KOPT-K1 (cell line): Measurements from ENCODE around the gene MVD.

Experiments
- H3K27ac ChIP-seq: fragments of 200-600 bp; sonication (generic); 2 replicates; pipeline ENCODE4 v1.5.1; 2016; ENCODE audit warnings: antibody characterized with exemption, mild to moderate bottlenecking, low read depth, low read length; ENCODE audit not compliant: poor library complexity, severe bottlenecking
- H3K36me3 ChIP-seq: fragments of 200-600 bp; sonication (generic); 2 replicates; pipeline ENCODE4 v1.5.1; 2017; ENCODE audit warnings: antibody characterized with exemption, mild to moderate bottlenecking, low read length, moderate library complexity; ENCODE audit not compliant: insufficient read depth
- H3K9me3 ChIP-seq: fragments of 200-600 bp; sonication (generic); 2 replicates; pipeline ENCODE4 v1.5.1; 2017; ENCODE audit warnings: antibody characterized with exemption, low read length, mild to moderate bottlenecking; ENCODE audit not compliant: insufficient read depth, poor library complexity, severe bottlenecking

Gene MVD

DNA sequence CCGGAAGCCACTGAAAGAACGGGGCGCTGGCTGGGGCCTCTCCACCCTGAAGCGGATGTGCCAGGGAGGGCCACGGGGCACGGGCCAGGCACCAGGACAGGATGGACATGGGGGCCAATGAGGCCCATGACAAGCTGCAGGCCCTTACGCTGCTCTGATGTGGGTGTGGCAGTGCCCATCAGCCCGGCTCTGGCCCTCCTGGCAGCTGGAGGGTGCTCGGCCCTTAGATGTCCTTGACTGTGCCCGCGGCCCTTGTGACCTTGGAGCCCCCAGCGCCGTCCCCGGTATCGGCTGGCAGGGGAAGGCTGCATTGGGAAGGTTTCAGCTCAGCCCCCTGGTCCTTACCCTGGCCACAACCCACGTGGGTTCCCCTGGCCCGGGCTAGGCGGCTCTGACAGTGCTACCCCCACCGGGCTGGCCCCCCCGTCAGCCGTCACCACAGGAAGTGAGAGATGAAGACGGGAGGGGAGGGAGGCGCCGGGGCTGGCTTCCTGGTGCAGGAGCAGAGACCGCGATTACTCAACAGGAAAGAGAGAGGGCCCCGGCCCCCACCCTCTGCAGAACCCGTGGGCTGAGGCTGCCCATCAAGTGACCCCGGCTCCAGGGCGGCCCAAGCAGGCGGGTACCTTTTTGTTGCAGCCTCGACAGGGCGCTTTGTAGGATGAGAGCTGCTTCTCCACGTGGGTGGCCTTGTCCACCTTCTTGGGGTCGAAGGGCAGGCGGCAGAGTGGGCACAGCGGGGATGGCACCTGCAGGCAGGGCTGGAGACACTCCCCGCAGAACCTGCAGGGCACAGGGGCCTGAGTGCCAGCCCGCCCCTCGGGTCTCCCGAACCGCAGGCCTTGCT is 38.0 kb upstream of the MVD start:
- Histone ChIP-seq H3K9me3 (no peaks in the 10 kb centered on the region), H3K27ac (peak overlapping the region; percentile 90), H3K36me3 (peaks cover 38% of the 10 kb centered on the region)

DNA sequence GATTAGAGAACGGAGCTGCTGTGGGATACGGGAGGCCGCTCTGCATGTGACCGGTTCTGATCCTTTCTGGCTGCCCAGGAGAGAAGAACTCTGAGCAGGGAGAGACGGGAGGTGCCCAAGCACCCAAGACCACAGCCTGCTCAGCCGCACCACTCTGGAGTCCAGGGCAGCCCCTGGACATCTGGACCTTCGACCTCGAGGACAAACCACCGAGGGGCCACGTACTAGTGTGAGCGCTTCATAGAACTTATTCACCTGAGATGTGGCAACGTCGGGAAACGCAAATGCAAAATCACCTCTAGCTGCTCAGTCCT is 37.4 kb upstream of the MVD start:
- Histone ChIP-seq H3K9me3 (no peaks in the 10 kb centered on the region), H3K36me3 (peaks cover 41% of the 10 kb centered on the region), H3K27ac (peak overlapping the region; percentile 90)

DNA sequence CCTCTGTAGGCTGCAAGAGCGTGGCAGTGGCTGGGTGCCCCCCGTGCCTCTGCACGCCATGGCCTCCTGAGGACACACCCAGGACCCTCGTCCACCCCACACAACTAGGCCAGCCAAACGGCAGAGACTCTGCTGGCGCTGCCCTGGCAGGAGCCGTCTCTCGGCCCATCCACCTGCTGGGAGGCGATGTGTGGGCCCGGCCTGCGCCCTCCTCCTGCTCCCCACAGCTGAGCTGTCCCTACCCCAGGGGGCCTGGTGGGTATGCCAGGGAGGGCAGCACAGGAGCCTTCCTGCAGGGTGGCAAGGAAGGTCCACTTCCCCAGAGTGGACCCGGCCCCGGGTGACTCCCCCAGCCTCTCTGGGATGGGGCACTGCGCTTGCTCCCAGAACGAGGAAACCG is 36.3 kb upstream of the MVD start:
- Histone ChIP-seq H3K36me3 (peaks cover 41% of the 10 kb centered on the region), H3K27ac (no peak overlapping the region), H3K9me3 (no peaks in the 10 kb centered on the region)

DNA sequence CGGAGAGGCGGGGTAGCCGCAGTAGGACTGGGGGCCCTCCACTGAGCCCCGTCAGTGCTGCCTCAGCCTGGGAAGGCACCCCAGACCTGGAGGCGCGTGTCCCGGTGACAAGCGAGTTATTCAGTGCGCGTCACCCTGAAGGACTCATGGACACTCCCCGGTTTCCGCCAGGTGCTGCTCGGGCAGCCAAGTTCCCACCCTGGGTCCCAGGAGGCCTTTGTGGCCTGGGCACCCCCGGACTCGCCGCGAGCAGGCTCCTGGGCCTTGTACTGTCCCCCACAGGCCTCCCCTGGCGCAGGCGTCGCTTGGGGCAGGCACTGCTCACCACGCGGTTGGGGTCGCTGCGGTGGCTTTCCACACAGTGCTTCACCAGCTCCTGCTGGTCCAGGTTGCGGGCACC is 35.8 kb upstream of the MVD start:
- Histone ChIP-seq H3K36me3 (peaks cover 41% of the 10 kb centered on the region), H3K27ac (peak overlapping the region; percentile 17), H3K9me3 (no peaks in the 10 kb centered on the region)

DNA sequence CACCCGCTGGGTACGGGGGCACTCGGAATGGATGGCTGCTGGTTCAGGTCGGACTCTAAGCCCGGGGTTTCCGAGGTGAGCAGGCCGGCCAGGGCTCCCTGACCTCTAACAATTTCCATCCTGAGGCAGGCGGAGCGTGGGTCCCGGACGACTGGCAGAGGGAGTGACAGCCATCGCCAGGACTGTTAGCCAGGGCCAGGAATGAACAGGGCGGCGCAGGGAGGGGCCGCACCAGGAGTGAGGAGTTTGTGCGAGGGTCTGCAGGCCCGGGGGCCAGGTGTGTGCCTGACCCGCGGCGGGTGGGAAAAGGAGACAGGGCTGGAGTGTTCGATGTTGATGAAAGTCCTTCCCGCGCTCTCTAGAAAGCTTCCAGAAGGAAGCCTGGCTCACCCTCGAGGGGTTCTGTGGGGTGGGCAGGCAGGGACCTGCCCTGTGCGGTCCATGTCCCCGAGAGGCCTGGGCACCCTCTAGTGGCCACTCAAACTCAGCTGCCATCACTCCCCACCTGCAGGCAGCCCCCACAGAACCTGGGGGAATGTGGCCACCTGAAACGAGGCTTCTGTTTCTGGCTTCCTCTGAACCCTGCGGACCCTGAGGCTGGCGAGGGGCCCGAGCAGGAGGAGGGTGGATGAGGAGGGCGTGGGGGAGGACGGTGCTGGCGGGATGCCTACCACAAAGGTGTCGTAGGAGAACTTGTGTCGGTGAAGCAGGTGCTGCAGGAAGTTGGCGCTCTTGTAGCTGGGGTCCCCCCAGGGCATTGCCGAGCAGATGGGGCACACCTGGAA is 35.1 kb upstream of the MVD start:
- Histone ChIP-seq H3K9me3 (no peaks in the 10 kb centered on the region), H3K36me3 (peaks cover 41% of the 10 kb centered on the region), H3K27ac (peak overlapping the region; percentile 17)

DNA sequence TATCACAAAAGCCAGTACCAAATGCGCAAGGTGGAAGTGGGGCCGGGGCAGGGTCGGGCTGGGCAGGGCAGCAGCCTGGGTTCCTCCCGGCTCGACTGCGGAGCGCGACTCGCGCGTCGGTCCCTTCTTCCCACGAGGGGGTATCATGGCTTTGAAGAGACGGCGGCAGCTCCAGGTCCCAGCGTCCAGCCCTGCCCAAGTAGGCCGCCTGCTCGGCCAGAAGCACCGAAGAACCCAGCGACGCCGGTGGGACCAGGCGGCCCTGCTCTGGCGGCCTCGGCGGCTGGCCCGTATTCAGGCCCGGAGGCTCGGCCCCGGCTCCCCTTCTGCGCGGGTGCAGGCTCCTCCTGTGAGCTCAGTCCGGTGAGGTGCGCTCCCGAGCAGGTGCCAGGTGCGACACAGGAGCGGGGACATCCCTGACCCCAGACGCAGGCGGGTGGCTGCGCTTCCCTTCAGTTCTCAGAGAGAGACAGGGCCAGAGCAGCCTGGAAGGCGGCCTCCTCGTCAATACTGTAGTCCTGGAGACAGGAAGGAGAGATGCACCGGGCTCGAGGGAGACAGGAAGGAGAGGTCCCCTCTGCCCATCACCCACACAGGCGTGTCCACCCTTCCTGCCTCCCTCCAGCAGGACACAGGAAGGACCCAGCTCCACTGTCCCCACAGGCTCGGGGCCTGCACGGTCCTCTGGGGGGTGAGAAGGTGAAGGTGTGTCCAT is 34.4 kb upstream of the MVD start:
- Histone ChIP-seq H3K9me3 (no peaks in the 10 kb centered on the region), H3K27ac (no peak overlapping the region), H3K36me3 (peaks cover 41% of the 10 kb centered on the region)

DNA sequence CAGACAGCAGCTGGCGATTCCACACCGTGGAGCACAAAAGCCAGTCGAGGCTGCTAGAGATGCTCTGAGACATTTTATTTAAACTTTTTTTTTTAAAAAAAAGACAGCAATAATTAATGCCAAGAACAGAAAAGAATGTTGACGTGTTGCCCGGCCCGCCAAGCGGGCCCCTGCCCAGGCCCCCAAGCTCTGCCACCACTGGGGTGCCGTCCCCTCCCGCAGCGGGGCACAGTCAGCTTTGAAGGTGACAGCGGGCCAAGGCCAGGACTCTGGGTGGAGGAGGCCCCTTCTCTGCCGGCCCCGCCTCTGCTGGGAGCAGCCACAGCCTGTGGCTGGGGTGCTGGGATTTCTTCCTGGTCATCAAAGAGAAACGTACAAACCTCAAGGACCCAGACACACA is 33.5 kb upstream of the MVD start:
- no peaks in the 10 kb centered on the region for H3K9me3 ChIP-seq
- H3K27ac ChIP-seq: no peak overlapping the region
- H3K36me3 ChIP-seq: peaks cover 41% of the 10 kb centered on the region

DNA sequence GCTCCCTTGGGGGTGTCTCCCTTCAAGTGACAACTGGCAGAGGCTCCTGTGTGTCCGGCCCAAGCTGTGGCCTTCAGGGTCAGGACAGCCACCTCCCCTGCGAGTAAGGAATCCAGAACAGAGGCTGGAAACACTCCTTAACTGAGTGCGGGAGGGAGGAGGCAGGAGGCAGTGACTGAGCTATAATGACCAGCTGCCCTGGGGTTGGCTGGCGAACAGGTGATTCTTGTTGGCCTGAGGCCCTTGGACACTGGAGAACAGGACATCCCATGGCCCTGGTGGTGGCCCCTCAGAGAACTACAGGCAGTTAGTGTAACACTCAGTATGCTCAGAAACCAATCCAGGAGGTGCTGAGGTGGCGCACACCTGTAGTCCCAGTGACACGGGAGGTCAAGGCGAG is 32.9 kb upstream of the MVD start:
- Histone ChIP-seq H3K9me3 (no peaks in the 10 kb centered on the region), H3K36me3 (peaks cover 41% of the 10 kb centered on the region), H3K27ac (no peak overlapping the region)

DNA sequence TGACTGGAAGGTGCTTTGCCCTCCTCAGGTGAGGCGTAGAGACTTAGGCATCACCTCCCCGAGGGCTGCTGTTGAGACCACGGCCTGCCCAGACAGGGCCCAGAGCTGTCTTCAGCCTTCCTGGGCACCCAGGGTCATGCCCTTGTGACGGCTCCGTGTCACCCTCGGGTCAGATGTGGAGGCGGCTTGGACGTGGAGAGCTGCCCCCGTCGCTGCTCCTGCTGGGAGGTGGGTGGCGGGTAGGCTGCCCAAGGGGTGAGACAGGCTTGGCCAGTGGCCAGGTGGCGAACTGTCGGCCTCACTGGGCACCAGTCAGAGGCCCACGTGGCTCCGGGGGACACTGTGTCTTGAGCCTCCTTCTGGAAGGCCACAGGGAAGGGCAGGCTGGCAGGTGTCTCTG is 32.3 kb upstream of the MVD start:
- Histone ChIP-seq H3K9me3 (no peaks in the 10 kb centered on the region), H3K36me3 (peaks cover 41% of the 10 kb centered on the region), H3K27ac (no peak overlapping the region)

DNA sequence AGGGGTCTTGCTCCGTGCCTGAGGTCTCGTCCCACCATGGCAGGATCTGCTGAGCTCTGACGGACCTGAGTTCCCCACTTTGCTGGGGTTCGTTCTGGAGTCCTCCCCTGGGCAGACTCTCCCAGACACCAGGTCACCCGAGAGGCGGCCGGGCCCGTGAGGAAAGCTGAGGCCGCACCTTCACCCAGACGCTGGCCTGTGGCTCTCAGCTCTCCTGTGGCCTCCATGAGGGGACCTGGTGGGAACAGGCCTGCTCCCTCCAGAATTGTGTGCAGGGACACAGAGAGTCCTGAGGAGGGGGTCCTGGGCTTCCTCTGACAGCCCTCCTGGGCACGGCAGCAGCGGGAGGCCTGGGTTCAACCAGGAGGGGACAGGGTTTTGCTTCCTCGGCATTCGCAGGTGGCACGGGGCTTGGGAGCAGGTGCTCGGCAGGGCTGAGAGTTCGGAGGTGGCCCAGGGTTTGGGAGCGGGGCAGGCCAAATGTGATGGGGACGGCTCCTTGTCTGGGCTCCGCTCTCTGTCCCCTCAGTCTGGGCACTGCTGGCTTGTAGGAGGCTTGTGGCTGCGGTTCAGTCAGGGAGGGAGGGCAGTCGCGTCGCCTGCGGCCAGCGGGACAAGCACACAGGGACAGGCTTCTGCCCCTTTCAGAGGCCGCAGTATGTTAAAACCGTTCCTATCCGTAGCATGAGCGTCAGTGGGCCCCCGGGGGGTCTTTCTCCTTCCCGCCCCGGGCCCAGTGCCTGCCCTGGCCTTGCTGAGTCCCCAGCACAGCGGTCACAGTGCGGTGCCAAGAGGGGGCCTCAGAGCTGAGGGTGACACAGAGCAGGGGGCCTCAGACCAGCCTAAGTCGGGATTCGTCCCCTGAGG is 31.6 kb upstream of the MVD start:
- Histone ChIP-seq H3K36me3 (peaks cover 39% of the 10 kb centered on the region), H3K27ac (no peak overlapping the region), H3K9me3 (no peaks in the 10 kb centered on the region)

DNA sequence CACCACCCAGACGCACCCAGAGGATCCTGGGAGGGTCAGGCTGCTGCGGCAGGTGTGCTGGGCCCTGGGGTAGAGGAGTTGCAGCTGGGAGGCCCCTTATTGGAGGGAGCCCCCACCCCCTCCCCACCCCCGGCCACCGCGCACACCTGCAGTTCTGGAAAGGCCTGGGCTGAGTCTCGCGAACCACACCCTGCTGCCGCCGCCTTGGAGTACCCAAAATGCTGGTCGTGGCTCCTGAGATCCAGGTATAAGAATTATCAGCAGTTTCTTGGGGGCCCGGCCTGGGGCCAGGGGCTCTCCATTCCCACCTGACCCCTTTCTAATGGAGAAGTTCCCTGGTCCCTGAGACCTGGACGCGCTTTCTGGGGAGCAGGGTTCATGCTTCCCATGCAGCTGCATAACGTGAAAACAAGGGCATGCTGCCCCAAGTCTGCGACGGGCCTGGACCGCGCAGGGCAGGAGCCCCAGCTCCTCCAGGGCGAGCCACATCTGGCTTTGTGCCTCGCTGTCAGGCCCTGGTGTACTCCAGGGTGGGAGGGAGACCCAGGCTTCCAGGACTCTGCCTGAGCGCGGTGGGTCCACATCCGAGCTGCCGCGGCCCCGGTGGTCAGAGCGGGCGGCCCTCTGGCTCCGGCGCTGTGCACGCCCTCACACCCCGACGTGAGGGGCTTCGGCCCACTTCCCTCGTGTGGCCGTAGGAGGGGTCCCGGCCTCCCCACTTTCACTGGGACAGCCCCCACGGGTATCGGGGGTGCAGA is 30.7 kb upstream of the MVD start:
- Histone ChIP-seq H3K9me3 (no peaks in the 10 kb centered on the region), H3K27ac (peak overlapping the region; percentile 49), H3K36me3 (peaks cover 30% of the 10 kb centered on the region)

DNA sequence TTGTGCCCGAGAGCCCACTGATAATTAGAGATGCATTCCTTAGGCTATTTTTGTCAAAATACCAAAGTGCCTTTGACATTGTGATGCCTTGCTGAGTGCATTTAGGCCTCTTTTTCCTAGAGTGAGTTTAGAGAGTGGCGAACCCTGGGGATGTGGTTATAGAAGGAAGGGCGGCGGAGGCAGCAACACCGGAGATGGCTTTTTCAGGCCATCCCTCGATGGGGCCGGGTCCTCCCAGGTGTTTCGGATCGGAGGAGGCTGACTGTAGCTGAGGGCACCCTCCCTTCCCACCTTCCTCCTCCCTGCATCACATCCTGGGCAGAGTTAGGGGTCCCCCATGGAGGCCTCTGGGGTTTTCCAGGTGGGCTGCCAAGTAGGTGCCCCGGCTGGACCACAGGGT is 30.0 kb upstream of the MVD start:
- Histone ChIP-seq H3K27ac (peak overlapping the region; percentile 49), H3K9me3 (no peaks in the 10 kb centered on the region), H3K36me3 (peaks cover 23% of the 10 kb centered on the region)

DNA sequence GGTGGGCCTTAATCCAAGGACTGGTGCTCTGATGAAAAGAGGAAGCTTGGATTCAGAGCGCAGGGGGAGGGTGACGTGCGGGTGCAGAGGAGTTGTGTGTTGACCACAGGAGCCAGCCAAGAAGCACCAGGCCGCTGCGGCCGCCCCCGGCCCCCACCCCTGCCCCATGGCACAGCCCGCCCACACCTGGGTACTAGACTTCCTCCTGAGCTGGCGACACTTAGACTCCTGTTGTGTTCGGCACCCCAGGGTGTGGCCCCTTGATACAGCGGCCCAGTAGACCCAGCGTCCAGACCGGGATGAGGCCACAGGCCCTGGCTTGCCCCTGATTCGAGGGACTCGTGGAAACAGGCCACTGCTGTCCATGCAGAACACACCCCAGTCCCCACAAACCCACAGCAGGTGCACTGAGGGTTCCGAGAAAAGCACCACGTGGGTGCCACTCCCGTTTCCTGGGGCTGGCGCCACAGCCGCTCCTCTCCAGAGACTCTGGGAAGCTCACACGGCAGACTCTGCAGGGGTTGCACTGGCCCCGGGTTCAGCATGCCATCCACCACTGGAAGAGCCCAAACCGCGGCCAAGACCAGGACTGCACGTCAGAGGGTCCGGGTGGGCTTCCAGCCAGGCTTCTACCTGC is 29.2 kb upstream of the MVD start:
- Histone ChIP-seq H3K9me3 (no peaks in the 10 kb centered on the region), H3K36me3 (peaks cover 15% of the 10 kb centered on the region), H3K27ac (peak overlapping the region; percentile 49)
